Measurements from ENCODE around the gene SHROOM2.

SHROOM2 gene

GRCh38 chrX:9859711-9860555 is 73.7 kb downstream of the SHROOM2 start:
- no peak overlapping the region for H3K4me3 ChIP-seq
- H3K27ac ChIP-seq: no peak overlapping the region

DNA sequence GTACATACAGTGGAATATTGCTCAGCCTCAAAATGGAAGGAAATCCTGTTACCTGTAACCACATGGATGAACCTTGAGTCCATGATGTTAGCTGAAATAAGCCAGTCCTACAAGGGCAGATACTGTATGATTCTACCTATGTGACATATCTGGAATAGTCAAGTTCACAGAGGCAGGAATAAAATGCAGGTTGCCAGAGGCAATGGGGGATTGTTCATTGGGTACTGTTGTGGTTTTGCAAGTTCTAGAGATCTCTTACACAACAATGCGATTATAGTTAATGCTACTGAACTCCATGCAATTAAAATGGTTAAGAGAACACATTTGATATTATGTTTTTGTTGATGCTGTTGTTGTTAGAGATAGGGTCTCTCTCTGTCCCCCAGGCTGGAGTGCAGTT is 74.6 kb downstream of the SHROOM2 start:
- Histone ChIP-seq H3K27ac (no peak overlapping the region), H3K4me3 (no peak overlapping the region)

DNA sequence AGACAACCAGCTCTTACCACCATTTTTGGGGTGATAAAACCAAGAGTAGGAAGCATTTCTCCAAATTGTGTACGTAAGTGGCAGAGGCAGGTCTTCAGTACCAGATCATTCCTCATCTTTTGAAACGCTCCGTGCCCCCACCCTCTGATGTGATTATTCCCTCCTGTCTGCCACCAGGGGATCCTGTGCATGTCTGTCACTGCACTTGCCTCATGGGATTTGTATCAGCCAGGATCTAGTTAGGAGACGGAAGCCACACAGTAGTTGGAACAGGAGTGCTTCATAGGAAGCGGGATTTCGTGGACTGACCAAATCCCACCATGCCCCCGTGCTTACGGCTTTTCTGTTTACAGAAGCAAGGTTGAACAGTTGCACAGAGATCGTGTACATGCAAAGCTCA is 75.5 kb downstream of the SHROOM2 start:
- H3K4me3 ChIP-seq: no peak overlapping the region

DNA sequence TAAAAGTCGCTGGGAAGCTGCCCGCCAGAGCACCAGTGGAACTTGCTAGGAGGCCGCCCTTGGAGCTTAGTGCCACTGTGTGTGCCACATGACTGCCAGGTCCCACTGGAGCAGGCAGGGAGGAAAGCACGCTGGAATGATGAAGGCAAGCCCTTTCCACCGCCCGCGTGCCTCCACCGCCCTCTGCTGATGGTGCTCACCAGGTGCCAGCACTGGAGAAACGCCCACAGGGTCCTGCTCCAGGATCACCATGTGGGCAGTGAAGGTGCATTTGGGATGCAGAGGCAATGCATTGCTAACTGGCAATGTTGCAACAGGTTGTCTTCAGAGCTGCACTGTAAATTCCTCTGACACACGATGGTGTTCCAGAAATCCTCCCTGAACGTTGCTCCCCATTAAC is 76.3 kb downstream of the SHROOM2 start:
- Histone ChIP-seq H3K4me3 (no peak overlapping the region), H3K27ac (no peak overlapping the region)

More for the DNA sequence above, 75.5 kb downstream of the SHROOM2 start:
- no peak overlapping the region for H3K27ac ChIP-seq

GRCh38 chrX:9862953-9863352 is 76.7 kb downstream of the SHROOM2 start:
- Histone ChIP-seq H3K27ac (no peak overlapping the region), H3K4me3 (no peak overlapping the region)

- Histone ChIP-seq H3K4me3 (no peak overlapping the region), H3K27ac (no peak overlapping the region)
Measured at GRCh38 chrX:9864011-9864410, 77.8 kb downstream of the SHROOM2 start.

DNA sequence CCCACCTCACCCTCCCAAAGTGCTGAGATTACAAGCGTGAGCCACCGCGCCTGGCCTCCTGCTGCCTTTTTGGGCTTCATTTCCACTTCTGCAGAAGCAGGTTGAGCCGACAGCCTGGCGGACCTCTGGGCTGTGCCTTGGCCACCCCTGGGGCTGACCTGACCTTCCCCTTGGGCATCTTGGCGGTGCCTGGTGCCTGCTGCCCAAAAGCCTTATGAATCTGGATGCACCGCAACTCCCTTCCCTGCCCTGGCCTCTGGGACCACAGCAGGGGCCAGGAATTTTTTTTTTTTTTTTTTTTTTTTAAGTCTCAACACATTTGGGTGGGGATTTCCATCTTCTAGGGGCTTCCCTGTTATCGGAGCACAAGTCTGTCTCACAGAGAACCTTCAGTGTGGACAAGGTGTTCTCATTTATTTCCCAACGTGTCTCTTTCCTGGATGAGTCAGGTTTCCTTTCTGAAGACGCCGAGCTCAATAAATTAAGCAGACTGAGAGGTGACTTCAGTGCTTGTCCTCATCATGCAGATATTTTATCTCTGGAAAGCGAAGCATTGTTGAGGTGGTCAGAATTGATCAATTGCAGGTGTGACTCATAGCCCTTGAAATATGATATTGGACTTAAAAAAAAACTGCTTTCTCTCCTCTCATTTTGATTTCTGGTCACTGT is 79.7 kb downstream of the SHROOM2 start:
- no peak overlapping the region for H3K27ac ChIP-seq
- no peak overlapping the region for H3K4me3 ChIP-seq

GRCh38 chrX:9866633-9867032 is 80.4 kb downstream of the SHROOM2 start:
- H3K27ac ChIP-seq: no peak overlapping the region

DNA sequence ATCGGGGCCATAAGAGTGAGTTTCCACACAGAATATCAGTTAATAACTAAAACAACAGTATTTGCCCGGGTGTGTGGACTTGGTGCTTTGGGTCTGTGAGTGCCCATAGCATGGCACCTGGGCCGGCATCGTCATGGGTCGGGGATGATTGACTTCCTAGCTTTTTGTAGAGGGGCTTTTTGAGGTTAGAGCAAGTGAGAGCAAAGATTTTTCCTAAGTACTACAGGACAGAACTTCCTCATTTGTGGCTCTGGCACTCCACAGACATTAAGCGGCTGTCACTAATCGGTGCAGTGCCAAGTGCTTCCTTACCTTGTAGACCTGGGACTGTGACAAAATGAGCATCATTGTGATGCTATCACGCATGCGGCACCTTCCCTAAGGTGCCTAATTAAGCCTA is 81.0 kb downstream of the SHROOM2 start:
- H3K4me3 ChIP-seq: no peak overlapping the region
- no peak overlapping the region for H3K27ac ChIP-seq

More at GRCh38 chrX:9866633-9867032, 80.4 kb downstream of the SHROOM2 start:
- no peak overlapping the region for H3K4me3 ChIP-seq

DNA sequence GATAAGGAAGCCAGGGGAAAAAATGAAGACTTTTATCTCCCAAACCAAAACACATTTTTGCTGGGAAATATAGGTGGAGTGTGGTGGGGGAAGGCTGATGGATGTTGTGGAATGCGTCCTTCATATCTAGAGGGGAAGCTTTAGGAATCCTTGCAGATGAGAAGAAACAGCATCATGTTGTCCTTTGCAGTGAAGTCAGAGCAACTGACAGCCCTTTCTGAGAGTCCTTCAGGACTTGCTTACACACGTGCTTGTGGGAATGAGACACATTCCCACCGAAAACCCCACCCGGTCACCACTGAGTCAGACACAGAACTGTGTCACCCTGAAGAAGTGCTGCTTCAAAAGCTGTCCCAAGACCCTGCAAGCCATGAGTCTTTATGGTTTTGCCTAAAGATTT is 81.5 kb downstream of the SHROOM2 start:
- no peak overlapping the region for H3K4me3 ChIP-seq
- no peak overlapping the region for H3K27ac ChIP-seq

DNA sequence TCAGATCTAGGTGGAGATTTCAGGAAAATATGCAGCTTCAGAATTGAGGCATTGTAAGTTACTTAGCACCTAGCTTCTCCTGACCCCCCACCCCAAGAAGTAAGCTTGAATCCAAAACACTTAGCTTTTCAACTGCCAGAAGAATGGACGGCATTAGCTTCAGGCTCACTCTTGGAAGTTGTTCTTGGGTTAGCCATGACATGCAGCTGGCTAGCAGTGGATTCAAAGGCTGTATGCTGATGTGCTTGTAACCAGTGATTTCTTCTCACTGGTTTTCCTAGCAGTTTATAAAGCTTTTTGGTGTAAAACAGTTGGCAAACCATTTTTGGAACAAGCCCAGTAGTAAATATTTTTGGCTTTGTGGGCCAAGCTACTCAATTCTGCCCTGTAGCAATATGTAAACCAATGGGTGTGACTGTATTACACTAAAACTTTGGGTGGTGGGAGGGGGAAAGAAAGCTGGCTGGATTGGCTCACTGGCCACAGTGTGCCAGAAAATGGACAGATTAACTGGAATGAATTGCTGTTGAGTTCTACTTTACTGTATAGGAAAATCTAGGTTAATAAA is 85.6 kb downstream of the SHROOM2 start:
- Histone ChIP-seq H3K27ac (no peak overlapping the region), H3K4me3 (no peak overlapping the region)

- Histone ChIP-seq H3K4me3 (no peak overlapping the region), H3K27ac (no peak overlapping the region)
Measured at GRCh38 chrX:9873360-9873759, 87.1 kb downstream of the SHROOM2 start.

GRCh38 chrX:9873952-9874351 is 87.7 kb downstream of the SHROOM2 start:
- Histone ChIP-seq H3K27ac (no peak overlapping the region), H3K4me3 (no peak overlapping the region)

GRCh38 chrX:9874483-9874882 is 88.3 kb downstream of the SHROOM2 start:
- no peak overlapping the region for H3K27ac ChIP-seq
- no peak overlapping the region for H3K4me3 ChIP-seq

DNA sequence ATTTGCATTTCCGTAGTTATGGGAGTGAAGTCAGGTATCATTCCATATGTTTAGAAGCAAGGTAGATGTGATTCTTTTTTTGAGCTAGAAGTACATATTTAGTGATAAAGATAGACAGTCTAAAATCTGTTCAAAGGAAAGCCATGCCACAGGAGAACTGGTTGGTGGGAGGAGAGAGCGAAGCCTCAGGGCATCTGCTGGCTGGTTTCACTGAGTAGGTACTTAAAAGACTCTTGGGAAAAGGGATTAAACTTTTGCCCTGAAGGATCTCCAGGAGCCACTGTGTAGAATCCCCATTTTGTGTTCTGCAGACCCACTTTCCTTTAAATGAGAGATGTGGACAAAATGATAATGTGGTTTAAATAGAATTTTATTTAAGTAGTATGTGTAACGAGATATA is 89.6 kb downstream of the SHROOM2 start:
- Histone ChIP-seq H3K4me3 (no peak overlapping the region), H3K27ac (no peak overlapping the region)

DNA sequence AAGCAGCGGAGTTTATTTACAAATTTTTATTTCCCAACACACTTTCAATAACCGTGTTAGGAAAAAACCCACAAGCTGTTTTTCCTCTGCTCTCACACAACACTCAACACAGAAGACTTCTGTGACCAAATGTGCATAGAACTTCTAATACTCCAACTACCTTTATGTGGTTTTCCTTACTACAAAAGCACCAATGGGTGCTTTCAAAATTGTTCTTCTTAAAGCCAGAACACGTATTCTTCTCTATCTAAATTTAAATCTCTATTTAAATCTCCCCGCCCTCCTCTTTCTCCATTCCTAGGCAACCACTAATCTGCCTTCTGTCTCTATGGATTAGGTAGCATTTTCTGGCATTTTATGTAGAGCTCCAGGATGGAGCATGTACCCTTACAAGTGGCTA is 90.0 kb downstream of the SHROOM2 start:
- H3K4me3 ChIP-seq: no peak overlapping the region
- no peak overlapping the region for H3K27ac ChIP-seq

DNA sequence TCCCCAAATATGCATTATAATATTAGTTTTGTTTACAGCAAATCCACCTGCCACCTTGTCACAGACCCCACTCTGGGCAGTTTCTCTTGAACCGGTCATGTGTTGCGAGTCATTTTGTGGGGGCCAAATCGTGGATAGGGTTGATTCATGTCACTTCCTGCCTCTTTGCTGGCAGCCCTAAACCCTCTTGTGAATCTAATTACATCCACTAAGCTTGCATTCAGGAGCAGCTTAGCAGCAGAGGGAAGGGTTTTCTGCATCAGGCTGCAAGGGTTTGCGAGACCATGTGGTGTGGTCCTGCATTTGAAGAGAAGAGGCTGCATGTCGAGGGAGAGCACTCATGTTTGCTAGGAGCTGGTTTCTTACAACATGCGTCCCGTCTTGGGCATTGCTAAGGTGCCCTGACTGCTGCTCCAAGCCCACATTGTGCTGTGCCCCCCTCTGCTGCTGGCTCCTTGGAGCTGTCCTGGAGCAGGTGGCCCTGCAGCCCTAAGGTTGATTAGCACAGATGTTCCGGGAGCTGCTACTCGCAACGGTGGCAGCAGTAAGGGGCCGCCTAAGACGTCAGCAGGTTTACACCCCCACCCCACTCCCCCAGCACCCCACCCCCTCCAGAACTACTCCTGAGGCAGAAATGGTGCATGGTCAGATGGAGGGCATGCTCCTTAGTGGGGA is 92.1 kb downstream of the SHROOM2 start:
- H3K4me3 ChIP-seq: no peak overlapping the region
- H3K27ac ChIP-seq: no peak overlapping the region

DNA sequence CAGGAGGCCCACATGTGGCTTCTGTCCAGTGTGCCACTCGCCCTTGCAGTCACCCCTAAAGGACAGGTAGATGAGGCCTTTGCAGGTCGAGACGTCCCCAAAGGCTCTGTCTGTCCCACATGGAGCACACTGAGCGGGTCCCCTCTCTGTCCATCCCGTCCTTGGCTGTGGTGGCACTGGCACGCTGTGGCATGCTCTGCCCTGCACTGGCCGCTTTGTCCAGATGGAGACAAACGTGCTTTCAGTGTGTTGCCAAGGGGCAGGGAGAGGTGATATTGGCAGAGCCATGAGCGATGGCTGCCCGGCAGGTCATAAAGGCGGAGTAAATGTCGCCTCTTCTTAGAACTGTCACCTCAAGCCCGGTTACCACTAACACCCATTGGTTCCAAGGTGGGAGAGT is 94.0 kb downstream of the SHROOM2 start:
- H3K27ac ChIP-seq: no peak overlapping the region
- H3K4me3 ChIP-seq: no peak overlapping the region

DNA sequence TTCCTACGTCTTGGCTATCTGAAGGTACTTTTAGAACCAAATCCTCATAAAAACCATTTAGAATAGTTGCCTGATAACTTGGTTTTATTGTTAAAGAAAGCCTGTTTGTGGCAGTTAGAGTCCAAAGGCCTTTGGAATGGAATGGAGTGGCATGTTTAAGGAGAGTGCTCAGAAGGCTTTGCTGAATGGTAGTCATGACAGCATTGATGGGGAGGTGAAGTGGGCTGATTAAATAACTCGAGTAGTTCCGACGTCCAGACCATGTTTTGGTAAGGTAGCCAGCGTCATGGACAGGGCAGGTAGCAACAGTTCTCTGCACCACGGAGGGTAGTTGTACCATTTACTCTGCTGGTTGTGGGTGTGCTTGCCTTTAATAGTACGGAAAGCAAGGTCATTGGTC is 94.6 kb downstream of the SHROOM2 start:
- Histone ChIP-seq H3K4me3 (no peak overlapping the region), H3K27ac (no peak overlapping the region)

DNA sequence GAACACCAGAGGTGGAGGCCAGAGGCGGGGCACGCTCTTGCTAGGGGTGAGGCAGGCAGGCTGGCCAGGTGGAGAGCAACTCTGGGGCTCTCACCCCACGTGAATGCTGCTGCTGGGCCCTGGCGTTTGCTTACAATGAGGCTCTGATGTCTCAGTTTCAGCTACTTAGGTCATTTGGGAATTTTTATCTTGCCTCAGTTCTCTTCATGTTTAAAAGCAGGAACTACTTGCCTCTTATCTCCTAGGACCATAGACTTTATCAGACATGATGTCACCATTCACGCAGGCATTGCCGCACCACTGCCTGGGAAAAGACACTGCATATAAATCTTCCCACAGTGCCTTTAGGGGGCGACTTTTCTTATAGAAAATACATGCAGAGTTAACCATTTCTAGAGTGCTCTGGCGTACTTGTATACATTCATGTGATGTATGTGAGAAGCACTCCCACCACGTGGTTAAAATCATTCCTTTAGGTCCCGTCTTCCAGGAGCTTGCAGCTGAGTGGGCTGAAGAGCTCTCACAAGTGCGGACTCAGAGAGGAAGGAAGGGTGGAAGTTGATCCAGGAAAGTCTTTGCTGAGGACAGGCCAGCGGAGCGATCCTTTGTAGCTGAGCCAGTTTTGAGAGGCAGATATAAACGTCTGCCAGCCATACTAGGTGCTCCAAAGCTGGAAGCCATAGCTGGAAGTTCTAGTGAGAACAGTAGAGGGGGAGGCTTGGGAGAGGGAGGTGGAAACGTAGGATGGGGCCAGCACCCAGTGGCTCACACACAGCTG is 96.6 kb downstream of the SHROOM2 start:
- H3K27ac ChIP-seq: no peak overlapping the region
- no peak overlapping the region for H3K4me3 ChIP-seq

Measured in skin epidermis (tissue), 12 donors.